Right ventricle myocardium inferior (tissue), 1 donor: ENCODE measurements around the gene NKIRAS1. TPM values are rescaled to one million over a fixed set of nuclear protein-coding genes. Genes with fewer than 3 reads are reported as not detected.
A peak's percentile ranks its signal among the peaks of the same experiment; 100 is the strongest.
"Not testable (repeated sequence)": the region's sequence is repeated elsewhere in the genome, so short reads cannot be mapped to it uniquely, and the experiment has no call there.

Experiments used
- ATAC-seq: fragments of 200-7000 bp; cut with Tn5 transposase; one replicate; pipeline ENCODE4 v1.9.1; 2020; ENCODE audit warnings: mild to moderate bottlenecking, moderate library complexity
- DNase-seq: peaks from one replicate; pipeline ENCODE4 v3.0.0; 2021; ENCODE audit errors: missing footprints
- intact Hi-C: fragments of 100-400 bp; cut with DNase I; formaldehyde crosslinking; loops from one replicate; pipeline ENCODE4 v1.11.0; 2022
- total RNA-seq: library from RNA; stranded (reverse); fragmentation: NEBNext Ultra II Directional; extraction: Animal tissue kit (Norgen Biotek cat#: 25700); gene quantifications from one replicate; pipeline ENCODE4 v1.2.1, GENCODE V29; 2021
- donor health status: DM: no; HTN: yes; CAD: no; lungs with severe emphysema.

Gene NKIRAS1
- total RNA-seq, 1 donor from 2014 or later, result 20.3 TPM

DNA sequence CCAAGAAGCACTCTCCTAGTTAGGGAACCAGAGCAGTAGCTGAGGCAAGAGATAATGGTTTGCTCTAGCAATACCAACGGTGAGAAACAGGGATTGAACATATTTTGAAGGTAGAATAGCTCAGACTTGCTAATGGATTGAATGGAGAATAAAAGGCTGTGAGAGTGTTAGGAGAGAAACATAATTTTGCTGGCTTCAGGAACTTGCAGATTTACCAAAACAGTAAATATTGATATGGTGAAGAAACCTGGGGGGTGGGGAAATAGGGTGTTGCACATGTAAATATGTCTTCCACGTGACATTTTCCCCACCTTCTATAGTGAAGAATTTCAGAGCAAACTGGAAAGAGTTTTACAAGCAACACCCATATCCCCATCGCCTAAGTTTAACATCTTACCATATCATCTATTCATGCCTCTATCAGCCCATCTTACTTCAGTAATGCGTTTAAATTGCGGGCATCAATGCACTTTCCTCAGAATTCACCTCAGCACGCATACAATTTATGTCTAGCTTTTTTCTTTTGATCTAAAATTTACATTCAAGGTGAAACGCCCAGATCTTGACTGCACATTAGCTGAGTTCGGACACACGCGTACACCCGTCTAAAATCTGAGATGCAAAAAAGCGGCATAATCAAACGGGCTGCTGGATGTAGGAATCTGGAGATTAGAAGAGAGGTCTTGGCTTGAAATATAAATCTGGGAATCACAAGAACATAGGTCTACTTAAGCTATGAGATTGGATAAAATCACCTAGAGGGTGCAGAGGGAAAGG is 27.4 kb upstream of the NKIRAS1 start:
- intact Hi-C loops, result loop anchor here (10.0 kb wide), 1 partner anchor 739 kb away; the partner anchor contains the start of gene UBE2E2
- DNase-seq (no peak), ATAC-seq (no peak)

DNA sequence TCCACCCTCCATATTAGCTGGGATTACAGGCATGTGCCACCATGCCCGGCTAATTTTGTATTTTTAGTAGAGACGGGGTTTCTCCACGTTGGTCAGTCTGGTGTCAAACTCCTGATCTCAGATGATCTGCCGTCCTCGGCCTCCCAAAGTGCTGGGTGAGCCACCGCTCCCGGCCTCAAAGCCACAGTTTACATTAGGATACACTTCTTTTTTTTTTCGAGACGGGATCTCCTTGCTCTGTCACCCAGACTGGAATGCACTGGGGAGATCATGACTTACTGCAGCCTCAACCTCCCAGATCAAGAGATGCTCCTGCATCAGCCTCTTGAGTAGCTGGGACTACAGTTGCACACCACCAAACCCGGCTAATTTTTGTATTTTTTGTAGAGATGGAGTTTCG is 25.8 kb upstream of the NKIRAS1 start:
- ATAC-seq (no peak), DNase-seq (no peak)
- intact Hi-C loops, result loop anchor here (10.0 kb wide), 1 partner anchor 738 kb away; the partner anchor contains the start of gene UBE2E2

DNA sequence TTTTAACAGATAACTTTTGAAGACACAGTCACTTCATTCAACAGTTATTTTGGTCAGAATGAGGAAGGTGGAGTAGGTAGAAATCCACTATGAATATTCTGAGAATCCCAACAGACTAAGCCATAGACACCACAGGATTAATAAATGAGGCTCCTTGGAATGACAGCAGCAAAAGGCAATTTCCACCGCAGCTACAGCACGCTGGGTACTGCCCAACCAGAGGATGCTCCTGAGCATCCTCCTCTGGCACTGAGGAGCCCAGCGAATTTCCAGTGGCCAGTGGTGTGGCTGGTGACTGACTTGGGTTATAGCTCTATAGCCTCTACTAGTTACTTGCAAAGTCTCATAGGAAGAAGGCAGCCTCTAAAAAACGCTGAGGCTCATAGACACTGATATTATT is 24.6 kb upstream of the NKIRAS1 start:
- intact Hi-C loops, result loop anchor here (10.0 kb wide), 1 partner anchor 737 kb away; the partner anchor contains the start of gene UBE2E2
- DNase-seq (no peak), ATAC-seq (no peak)

DNA sequence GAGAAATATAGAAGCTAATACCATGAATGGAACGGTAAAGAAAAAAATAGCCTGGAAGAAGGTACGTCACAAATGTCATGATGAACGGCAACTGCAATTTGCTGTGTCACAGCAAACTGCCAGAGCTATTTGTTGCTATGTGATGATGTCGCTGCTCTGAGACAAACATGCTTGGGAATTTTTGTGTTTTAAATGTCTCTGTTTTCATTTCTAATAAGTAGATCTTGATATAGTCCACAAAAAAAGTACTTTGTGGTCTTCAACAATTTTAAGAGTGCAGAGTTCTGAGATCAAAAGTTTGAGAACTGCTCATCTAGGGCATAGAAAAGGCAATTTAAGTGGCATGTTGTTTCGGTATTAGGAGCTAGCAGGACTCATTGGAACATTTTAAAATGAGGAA is 24.0 kb upstream of the NKIRAS1 start:
- intact Hi-C loops, result loop anchor here (10.0 kb wide), 1 partner anchor 736 kb away; the partner anchor contains the start of gene UBE2E2
- ATAC-seq, result no peak
- no peak for DNase-seq

DNA sequence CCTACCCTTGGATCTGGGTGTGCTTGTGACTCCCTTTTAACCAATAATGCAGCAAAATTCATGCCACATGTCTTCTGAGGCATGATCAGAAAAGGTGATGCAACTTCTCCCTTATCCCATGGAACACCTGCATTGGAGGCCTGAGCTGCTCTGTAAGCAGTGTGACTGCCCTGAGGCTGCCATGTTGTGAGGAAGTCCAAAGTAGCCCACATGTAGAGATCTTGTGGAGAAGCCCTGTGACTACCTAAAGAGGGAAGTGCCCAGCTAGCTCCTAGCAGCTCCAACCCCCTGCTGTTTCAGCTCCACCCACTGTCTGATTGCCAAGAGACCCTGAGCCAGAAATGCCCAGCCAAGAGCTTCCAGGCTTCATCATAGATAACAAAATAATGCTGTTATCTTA is 21.9 kb upstream of the NKIRAS1 start:
- intact Hi-C loops, result no loop called here
- ATAC-seq (peak; percentile 34), DNase-seq (no peak)

DNA sequence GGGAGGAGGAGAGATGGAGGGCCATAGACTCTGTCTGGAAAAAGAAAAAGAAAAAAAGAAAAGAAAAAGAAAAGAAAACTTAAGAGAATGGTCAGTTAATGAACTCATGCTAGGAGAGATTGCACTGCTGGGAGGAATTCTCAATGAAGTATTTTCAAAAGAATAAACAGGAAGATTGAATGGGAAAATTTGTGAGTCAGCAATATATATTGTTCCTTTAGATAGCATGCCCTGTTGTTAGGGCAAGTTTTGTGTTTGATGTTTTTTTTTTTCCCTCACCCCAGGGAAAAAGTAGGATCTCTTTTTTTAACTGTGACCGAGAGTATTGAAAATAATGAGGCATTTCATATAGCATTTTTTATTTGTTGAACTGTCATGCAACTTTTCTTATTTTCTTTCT is 20.5 kb upstream of the NKIRAS1 start:
- intact Hi-C loops, result no loop called here
- DNase-seq, result no peak
- ATAC-seq, result no peak

DNA sequence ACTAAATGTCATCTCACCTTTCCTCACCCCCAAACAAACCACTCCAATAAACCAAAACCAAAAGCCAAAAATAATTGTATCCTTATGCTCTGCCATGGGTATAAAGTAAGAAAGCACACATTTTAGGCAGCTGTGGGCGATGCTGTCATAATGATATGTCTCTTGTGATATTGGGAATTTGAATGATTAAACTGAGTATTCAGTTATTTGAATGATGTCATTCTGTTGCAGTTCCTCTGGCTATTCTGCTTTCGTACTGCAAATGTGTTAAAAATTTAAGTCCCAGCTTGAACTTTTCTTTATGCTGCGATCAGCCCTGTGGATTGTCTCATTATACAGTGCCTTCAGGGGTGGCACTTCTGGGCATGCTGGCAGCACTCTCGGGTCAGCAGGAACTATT is 17.5 kb upstream of the NKIRAS1 start:
- ATAC-seq (no peak), DNase-seq (no peak)
- intact Hi-C loops, result no loop called here

DNA sequence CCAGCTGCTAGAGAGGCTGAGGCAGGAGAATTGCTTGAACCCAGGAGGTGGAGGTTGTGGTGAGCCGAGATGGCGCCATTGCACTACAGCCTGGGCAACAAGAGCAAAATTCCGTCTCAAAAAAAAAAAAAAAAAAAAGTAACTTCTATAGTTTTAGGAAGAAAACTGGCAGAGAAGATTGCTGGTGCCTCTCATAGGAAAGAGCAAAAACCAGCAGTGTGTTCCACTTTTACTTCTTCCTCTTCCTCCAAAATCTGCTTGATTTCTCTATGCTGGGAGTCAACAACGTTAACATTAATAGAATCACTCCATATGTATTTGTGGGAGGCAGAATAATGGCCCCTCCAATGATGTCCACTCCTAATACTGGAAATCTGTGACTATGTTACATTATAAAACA is 15.8 kb upstream of the NKIRAS1 start:
- no peak for ATAC-seq
- no peak for DNase-seq
- intact Hi-C loops, result no loop called here

DNA sequence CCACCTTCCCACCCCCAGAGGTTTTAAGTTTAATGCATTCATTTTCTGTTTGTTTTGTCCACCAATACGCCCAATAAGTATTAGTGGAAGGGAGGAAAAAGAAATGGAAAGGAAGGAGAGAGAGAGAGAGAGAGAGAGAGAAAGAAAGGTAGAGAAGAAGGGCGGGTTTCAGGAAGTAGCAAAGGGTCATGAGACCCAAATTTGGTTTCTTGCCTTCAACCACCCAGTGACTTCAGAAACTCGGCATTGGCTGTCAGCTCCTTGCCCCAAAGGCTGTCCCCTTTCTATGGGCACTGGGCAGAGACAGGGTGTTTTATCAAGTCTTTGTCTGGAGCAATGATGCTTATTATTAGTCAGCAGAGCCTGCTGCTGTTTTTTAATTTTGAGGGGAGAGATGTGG is 14.8 kb upstream of the NKIRAS1 start:
- ATAC-seq (no peak), DNase-seq (no peak)
- intact Hi-C loops, result no loop called here

DNA sequence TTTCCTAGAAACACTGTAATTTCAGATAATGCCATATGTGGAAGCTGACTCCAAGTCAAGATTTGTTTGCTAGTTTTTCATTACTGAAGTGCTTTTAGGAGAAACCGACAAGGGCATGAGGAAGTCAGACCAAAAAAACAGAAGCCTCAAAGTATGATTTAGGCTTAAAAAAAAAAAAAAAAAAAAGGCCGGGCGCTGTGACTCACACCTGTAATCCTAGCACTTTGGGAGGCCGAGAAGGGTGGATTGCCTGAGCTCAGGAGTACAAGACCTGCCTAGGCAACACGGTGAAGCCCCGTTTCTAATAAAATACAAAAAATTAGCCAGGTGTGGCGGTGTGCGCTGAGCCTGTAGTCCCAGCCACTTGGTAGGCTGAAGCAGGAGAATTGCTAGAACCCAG is 11.7 kb upstream of the NKIRAS1 start:
- intact Hi-C loops, result no loop called here
- no peak for DNase-seq
- no peak for ATAC-seq

DNA sequence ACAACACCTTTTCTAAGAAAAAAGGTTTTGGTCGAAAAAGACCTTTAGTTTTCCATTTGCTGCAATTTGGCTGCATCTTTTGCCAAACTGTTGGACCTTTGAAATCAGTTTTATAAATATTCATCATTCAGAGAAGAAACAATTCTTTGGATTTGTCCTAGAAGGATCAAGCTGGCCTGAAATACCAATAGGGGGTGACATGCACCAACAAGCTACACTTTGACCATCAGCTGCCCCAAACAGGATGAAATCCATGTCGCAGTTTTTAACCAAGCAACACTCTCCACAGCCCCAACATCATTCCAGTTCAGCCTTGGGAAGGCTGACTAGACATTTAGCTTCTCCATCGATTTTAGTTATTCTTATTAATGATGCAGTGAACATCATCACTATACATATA is 9.9 kb upstream of the NKIRAS1 start:
- no peak for ATAC-seq
- intact Hi-C loops, result no loop called here
- DNase-seq, result no peak

DNA sequence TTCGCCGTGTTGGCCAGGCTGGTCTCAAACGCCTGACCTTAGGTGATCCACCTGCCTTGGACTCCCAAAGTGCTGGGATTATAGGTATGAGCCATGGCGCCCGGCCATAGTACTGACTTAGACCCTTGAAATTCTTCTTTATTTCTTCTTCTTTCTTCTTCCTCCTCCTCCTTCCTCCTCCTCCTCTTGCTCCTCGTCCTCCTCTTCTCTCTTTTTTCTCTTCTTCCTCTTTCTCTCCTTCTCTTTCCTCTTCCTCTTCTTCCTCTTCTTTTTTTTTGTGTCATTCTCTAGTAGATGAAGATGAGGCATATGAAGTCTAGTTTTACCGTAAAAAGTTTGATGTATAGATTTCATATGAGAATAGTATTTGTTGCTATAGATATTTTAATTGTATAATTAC is 9.5 kb upstream of the NKIRAS1 start:
- DNase-seq (no peak), ATAC-seq (no peak)
- intact Hi-C loops, result no loop called here

DNA sequence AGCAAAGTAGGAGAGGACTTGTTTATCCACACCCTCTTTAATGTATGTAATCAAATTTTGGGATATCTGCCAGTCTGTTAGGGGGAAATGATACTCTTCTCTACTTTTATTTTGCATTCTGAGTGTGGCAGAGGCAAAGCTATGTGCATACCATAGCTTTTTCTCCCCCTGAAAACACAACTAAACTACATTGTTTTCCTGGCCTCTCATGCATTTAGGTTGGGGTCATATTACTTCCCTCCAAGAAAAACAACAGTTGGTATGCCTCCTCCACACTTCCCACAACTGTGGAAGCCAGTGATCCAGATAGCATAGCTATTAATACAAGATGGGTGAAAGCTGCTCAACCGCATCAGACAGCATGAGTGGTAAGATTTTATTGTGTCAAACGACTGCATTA is 7.0 kb upstream of the NKIRAS1 start:
- intact Hi-C loops, result no loop called here
- no peak for ATAC-seq
- no peak for DNase-seq

DNA sequence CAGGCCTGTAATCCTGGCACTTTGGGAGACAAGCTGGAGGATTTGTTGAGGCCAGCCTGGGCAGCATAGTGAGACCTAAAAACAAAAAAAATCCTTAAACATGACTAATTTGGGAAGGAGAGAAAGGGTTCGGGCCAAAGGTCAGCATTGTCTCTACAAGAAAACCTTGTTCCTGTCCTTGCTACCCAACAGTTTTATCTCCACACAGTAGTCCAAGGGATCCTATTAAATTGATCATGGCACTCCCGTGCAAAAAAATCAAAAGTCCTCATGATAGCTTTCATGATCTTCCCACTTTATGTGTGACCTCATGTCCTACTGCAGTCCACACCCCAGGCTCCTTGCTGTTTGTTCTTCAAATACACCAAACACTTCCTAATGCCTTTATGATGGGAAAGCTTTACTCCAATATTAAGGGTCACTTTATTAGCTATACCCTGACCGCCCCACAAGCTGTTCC is 4.3 kb upstream of the NKIRAS1 start:
- DNase-seq (no peak), ATAC-seq (no peak)
- intact Hi-C loops, result no loop called here

DNA sequence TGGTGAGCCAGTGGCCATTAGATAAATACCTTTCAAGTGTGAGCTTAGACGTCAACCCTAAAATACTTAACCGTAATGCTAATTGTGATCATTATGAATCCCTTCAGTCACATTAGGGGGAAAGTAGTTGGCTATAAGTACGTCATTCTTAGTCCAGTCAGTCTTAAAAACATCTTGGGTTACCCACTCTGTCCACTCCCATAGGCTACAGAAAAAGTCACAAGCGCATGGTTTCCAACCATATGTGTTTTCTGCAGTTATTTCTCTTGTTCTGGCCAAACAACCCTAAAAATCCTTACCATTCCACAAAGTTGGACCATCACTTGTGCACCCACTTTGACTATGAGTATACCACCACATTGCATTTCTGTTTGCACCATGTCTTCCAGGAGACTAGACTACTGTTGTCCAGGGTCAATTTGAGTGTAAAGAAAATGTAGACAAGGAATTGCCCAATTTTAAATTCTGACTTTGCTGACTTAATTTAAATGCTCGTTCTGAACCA is 3.4 kb upstream of the NKIRAS1 start:
- ATAC-seq (no peak), DNase-seq (no peak)
- intact Hi-C loops, result no loop called here

DNA sequence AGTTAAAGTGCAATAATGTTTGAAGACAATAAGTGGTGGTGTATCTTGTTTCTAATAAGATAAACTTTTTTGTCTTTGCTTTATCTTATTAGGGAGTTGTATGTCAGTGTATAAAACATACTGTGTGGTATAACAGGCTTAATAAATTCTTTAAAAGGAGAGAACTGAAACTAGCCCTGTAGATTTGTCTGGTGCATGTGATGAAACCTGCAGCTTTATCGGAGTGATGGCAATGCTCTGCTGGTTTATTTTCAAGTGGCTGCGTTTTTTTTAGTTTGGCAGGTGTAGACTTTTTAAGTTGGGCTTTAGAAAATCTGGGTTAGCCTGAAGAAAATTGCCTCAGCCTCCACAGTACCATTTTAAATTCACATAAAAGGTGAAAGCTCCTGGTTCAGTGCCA is 2.8 kb upstream of the NKIRAS1 start:
- intact Hi-C loops, result no loop called here
- DNase-seq (no peak), ATAC-seq (no peak)

DNA sequence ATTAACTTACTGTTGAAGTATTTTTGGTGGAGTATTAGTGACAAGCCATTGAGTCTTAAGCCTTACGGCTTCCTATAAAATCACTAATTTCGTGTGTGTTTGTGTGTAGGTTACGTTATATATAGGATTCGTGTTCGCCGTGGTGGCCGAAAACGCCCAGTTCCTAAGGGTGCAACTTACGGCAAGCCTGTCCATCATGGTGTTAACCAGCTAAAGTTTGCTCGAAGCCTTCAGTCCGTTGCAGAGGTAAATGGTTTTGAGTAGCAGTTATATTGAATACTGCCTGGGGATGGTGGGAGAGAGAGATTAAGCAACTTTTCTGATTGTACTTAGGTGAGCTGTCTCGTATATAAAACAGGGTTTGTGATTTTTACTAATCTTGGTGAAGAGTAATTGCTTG is 1.5 kb upstream of the NKIRAS1 start:
- ATAC-seq, intact Hi-C loops: not testable (repeated sequence)

DNA sequence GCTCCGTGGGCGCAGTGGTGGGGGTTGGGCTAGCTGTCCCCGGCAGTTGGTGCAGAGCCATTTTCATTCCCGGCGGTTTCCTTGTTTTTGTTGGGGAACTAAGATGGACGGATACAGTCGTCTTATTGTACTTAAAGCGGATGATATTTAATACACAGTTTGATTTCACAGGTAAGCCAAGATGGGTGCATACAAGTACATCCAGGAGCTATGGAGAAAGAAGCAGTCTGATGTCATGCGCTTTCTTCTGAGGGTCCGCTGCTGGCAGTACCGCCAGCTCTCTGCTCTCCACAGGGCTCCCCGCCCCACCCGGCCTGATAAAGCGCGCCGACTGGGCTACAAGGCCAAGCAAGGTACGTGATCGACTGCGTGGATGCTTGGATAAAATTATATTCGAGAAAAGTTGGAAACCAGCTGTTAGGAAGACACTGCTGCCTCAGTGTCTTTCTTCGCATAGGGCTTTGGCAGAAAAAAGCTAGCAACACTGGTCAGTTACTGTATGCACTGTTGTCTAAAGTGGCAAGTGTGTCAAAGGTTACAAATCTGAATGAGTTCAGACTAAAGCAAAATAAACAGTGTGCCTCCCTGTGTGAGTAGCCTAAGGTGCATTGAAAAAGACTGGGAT is 1.0 kb upstream of the NKIRAS1 start:
- intact Hi-C loops, result loop anchor here (1.0 kb wide), 1 partner anchor 28 kb away; the partner anchor contains the start of gene NR1D2
- not testable (repeated sequence) for ATAC-seq, DNase-seq

More for the DNA sequence above, 1.5 kb upstream of the NKIRAS1 start:
- DNase-seq, result not testable (repeated sequence)

DNA sequence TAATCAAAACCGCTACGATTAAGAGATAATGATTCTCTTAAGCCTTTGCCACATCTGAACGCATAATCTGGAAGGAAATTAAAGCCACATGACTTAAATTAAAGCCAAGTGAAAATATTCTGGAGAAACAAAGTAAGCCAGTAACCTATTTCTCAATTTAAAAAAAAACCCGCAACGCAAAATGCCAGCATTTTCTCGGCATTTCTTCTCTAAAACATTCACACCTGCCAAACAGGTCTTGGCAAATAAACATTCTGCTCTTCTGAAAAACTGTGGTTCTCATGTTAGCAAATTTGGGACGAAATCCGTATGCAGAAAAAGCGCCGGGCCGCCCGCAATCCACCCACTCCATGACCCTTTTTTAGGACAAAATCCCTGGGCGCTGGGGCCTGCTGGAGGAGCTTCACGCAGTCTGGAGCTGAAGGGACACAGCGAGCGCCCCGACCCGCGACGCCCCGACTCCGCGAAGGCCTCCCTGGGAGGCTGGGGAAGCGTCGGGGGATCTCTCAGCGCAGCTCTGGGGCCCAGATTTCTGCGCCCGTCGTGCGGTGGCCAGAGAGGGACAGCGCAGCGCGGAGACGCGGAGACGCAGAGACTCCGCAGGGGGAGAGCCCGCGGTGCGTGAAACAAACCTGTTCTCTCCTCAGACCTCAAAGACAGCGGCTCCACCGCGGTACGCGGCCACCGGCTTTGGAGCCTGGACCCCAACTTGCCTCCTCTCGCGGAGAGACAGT is 471 bp downstream of the NKIRAS1 start:
- intact Hi-C loops, result no loop called here
- DNase-seq (peak; percentile 76), ATAC-seq (peak; percentile 58)
